ENCODE measurements around the gene RER1.

GRCh38 chr1:2383576-2383975 lies 8.1 kb upstream of the RER1 start:
- TF ChIP-seq ZFX (IDR thresholded peaks at IDR 0.05) (no peak), CTCF (conservative IDR thresholded peaks at IDR 0.05) (no peak)

All from C4-2B (cell line).